HG03354 (cell line): ENCODE measurements around the gene RNGTT.
"Not testable (repeated sequence)": the region's sequence is repeated elsewhere in the genome, so short reads cannot be mapped to it uniquely, and the experiment has no call there.

ENCODE experiments used
- ATAC-seq: cut with Tn5 transposase; IDR thresholded peaks from one replicate; pipeline ENCODE4 v1.9.1; 2021; ENCODE audit warnings: mild to moderate bottlenecking; ENCODE audit not compliant: unreplicated experiment, poor library complexity, severe bottlenecking

Gene RNGTT

GRCh38 chr6:88914895-88915598 lies 48.4 kb downstream of the RNGTT start:
- no peak for ATAC-seq

DNA sequence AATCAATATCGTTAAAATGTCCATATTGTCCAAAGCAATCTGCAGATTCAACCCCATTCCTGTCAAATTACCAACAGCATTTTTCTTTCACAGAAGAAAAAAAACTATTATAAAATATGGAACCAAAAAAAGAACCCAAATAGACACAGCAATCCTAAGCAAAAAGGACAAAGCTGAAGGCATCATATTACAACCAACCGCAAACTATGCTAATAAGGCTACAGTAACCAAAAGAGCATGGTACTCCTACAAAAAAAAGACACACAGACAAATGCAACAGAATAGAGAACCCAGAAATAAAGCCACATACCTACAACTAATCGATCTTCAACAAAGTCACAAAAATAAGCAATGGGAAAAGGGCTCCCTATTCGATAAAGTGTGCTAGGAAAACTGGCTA lies 49.2 kb downstream of the RNGTT start:
- no peak for ATAC-seq

DNA sequence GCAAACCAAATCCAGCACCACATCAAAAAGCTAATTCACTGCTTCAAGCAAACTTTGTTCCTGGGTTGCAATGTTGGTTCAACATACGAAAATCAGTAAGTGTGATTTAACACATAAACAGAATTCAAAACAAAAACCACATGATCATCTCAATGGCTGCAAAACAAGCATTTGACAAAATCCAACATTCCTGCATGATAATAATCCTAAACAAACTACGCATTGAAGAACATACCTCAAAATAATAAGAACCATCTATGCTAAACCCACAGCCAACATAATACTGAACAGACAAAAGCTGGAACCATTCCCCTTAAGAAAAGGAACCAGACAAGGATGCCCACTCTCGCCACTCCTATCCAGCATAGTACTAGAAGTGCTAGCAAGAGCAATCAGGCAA lies 49.9 kb downstream of the RNGTT start:
- no peak for ATAC-seq

DNA sequence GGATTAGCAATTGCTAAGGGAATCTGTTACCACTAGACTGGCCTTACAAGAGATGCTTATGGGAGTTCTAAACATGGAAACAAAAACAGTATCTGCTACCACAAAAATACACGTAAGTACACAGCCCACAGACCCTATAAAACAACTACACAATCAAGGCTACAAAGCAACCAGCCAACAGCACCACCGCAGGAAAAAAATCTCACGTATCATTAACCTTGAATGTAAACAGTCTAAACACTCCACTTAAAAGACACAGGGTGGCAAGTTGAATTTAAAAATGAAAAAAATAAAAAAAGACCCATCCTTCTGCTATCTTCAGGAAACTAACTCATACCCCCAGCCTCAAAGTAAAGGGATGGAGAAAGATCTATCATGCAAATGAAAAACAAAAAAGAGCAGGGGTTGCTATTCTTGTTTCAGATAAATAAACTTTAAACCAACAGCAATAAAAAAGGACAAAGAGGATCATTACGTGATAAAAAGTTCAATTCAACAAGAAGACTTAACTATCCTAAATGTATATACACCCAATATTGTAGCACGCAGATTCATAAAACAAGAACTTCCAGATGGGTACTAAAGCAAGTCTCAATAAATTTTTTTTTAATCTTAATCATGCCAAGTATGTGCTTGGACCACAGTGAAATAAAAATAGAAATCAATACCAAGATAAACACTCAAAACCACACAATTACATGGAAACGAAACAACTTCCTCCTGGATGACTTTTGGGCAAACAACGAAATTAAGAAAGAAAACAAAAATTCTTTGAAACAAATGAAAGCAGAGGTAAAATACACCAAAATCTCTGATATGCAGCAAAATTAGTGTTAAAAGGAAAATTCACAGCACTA lies 52.3 kb downstream of the RNGTT start:
- ATAC-seq = no peak

GRCh38 chr6:88908598-88909548 lies 54.5 kb downstream of the RNGTT start:
- no peak for ATAC-seq

DNA sequence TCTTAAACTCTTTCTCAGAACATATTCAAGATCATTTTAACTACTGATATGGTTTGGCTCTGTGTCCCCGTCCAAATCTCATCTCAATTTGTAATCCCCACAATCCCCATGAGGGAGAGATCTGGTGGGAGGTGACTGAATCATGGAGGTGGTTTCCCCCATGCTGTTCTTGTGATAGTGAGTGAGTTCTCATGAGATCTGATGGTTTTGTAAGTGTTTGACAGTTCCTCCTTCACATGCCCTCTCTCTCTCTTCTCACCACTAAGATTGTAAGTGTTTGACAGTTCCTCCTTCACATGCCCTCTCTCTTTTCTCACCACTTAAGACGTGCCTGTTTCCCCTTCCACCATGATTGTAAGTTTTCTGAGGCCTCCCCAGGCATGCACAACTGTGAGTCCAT lies 56.3 kb downstream of the RNGTT start:
- ATAC-seq = not testable (repeated sequence)

DNA sequence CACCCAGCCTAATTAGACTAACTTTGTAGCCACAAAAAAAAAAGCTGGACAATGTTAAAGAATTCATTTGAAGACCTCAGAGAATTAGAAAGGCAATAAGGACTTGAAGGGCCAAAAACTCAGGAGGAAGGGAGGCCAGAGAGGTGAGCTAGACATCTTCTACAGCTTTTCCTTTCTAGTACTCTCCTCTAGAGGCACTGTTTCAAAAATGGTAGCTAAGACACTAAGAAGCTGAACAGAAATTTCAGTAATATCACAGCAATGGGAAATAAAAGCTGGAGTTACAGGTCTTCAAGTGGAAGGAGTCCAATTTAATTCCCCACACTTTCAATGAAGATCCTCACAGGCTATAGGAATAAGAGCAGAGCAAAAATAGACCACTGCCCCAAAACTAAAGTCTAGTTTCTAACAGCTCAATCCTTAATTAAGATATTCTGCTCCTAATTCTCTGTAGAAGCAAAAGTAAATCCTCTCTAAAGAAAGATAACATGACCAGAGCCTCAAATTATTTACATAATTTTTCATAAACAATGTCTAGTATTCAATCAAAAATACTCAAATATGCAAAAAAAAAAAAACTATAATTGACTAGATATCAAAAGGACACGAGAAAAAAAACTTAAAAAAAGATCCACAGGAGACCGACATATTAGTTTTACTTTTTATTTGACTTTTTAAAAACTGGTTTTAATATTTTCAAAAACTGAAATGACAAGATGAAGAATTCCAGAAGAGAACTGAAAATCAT lies 63.7 kb downstream of the RNGTT start:
- no peak for ATAC-seq

- no peak for ATAC-seq
These were observed 67.5 kb downstream of the RNGTT start for GRCh38 chr6:88895911-88896310.

- no peak for ATAC-seq
These were observed 72.3 kb downstream of the RNGTT start for GRCh38 chr6:88890860-88891845.

DNA sequence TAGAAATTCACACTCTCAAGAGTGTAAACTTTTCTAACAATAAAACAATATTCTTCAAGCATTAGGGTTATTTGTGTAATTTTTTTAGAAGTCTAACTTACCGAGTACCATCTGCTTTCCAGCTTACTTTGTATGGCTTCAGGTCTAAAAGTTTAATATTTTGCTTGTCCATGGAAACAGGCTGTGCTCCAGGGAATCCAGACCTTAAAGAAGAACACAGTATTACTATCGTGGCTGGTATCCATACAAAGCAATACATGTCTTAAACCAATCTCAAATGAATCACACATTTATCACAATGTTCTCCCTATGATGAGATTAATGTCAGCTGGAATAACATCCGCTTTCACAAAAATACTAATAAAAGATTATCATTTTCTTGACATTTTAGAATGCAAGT lies 73.0 kb downstream of the RNGTT start:
- no peak for ATAC-seq

DNA sequence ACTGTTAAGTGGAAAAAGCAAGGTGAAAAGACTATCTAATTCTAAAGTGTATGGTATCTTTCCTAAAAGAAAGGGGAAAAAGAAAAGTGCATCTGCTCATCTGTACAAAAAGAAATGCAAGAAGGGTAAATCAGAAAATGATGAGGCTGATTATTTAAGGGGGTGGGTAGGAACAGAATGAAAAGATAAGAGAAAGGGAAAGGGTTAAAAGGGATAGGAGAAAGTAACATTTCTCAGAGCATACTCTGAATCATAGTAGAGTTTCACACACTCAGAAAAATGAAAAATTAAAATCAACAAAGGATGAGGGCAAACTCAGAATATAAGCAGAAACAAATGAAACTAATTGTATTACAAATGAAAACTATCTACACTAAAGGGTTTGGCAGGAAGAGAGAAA lies 79.1 kb downstream of the RNGTT start:
- ATAC-seq = no peak

DNA sequence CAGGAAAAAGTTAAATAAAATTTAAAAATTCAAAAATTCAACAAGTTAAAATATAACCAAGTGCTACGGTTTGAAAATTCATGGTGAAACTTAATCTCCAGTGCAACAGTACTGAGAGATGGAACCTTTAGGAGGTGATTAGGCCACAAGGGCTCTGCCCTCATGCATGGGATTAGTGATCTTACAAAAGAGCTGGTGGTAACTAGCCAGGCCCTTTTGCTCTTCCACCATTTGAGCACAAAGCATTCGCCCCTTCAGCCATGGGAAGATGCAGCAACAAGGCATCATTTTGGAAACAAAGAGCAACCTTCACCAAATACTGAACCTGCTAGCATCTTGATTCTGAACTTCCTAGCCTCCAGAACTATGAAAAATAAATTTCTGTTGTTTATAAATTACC lies 80.9 kb downstream of the RNGTT start:
- no peak for ATAC-seq

- no peak for ATAC-seq
These were observed 82.0 kb downstream of the RNGTT start for GRCh38 chr6:88881451-88881850.

- no peak for ATAC-seq
These were observed 83.4 kb downstream of the RNGTT start for GRCh38 chr6:88880021-88880420.

DNA sequence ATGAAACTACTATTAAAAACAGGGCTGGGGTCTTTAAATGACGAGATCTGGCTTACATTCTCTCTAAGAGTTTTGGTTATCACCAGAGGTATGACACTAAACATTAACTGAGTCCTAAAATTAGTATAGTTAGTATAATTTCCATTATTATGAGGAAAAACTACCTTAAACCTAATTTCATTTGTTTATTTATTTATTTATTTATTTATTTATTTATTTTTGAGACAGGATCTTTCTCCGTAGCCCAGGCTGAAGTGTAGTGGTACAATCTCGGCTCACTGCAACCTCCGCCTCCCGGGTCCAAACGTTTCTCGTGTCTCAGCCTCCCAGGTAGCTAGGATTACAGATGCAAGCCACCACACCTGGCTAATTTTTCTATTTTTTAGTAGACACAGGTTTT lies 85.5 kb downstream of the RNGTT start:
- no peak for ATAC-seq

DNA sequence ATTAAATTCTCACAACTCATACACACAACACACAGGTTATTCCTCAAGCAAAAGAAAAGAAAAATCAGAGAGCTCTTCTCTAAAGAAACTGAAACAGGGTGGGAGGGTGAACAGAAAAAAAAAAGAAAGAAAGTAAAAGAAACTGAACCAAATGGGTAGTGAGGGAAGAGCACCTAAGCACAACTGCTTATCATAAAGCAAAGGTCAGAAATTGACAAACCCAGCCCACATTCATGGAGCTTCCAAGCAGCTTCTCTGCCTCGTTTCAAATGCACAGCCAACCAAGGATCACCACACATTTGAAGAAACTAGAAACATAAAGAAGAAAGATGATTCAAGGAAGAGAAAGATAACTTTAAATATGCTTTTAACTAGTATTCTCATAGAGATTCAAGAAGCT lies 90.5 kb downstream of the RNGTT start:
- ATAC-seq = no peak

DNA sequence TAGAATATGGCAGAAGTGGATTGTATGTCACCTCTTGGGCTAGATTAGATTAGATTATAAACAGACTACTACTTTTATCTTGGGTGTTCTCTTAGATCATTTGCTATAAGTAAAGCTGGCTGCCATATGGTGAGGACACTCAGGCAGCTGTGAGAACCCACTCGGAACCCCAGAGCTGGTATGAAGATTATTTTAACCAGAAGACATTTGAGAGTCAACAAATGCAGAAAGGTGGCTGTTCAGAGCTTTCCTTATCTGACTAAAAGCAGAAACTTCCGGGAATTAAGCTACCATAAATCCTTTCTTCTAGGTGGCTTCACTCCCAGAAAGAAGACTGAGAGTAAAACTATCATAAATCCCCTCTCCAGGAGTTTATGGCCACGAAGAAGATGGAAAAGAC lies 91.9 kb downstream of the RNGTT start:
- ATAC-seq = no peak

- ATAC-seq = no peak
These were observed 92.6 kb downstream of the RNGTT start for GRCh38 chr6:88870717-88871330.
